SIG-M5 treated with dmso at 0.1 percent for 504 hours (cell line): ENCODE results near the gene CKLF.
A peak's percentile ranks its signal among the peaks of the same experiment; 100 is the strongest.

Source experiments
- DNase-seq: peaks from one replicate; lab custom pipeline; 2025; ENCODE audit not compliant: unreplicated experiment; lab: John Stamatoyannopoulos, UW

The CKLF gene

DNA sequence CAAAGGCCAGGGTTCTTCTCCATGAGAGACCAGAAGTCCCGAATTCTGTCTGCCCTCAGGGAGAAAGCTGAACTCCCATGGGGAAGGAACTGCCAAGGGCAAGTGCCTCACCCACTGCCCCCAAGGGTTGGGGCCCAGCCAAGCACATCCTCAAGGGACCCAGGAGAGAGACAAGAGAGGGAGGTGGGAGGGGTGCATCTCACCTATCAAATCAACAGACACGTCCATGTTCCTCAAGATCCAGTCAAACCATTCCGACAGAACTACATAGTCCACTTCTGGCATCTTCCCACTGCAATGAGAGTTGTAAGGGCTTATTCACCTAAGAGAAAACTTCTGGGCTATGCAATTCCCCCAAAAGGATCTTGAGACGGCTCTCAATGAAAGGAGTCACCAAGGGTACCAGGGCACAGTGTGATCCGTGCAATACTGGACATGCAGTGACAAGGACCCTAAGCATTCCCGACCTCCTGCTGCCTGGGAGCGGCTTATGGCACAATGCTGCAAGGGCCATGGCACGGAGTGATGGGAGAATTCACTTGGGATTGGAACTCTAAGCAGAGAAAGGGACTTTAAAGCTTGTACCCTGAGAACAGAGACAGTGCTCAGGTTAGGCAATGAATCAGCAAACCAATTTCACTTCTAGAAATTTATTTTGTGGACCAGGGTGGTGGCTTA is 34.7 kb upstream of the CKLF start:
- no peak for DNase-seq

DNA sequence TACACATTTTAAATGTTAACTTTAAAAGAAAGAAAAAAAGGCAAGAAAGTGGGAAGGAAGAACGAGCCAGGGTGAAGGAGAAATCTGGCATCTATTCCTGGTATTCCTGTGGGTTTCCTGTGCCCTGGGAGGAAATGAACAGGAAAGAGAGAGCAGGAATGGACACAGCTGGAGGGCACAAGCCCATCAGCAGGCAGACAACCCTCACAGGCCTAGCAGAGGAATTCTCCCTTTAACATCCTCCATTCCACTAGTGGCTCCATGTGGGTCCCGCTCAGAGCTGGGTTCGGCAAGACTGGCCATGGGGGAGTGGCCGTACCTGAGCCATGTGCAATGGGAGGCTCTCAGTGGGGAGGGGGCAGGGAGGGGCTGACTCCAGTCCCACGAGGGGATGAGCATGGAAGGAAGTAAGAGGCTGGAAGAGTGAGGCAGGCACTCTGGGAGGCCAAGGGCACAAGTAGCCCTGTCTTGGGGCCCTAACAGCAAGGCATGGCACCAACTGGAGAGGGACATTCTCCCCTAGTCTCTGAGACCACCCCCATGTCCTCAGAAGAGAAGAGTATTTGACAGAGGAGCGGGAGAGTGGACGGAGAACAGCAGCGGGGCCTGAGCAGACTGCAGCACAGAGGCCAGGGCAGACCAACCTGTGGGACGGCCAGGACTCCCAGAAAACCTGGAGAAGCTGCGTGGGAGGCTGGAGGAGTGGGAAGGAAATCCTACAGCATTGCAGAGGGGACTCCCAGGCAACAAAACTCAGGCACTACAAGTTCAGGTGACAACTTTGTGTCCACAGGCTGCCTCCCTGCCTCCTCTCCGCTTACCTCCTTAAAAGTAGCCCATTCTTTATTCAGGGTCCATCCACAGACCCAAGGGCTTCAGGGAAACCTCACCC is 32.6 kb upstream of the CKLF start:
- DNase-seq = no peak

DNA sequence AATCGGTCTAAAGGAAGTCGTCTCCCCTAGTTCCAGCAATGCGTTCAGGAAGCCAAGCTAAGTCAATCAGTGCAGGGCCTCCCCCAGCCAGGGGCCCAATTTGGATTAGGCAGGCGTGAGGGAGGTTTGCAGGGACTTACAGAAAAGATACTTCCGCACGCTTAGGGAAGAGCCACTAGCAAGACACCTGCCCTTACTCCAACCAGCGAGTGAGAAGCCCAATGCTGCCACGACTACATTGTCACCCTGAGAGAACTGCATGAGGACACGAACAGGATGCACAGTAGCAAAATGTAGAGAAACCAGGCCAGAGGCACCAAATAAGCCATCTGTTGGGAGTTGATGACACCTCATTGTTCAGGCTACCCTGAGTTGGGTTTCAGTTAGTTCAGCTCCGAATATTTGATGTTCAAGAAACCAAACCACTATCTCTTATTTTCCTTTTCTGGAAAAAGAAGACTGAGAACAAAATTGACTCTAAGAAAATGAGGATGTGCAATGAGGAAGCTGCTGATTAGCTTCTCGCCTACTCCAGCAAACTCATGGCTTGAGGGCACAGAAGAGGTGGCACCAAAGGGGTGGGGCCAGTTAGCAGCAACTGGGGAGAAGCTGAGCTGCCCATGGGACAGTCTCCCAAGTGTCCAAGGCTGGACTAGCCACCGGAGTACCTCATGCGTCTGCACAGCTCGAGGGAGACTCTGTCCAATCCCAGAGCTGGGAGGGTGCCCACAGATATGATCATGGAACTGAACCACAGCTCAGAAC is 31.8 kb upstream of the CKLF start:
- peak; percentile 63 for DNase-seq

DNA sequence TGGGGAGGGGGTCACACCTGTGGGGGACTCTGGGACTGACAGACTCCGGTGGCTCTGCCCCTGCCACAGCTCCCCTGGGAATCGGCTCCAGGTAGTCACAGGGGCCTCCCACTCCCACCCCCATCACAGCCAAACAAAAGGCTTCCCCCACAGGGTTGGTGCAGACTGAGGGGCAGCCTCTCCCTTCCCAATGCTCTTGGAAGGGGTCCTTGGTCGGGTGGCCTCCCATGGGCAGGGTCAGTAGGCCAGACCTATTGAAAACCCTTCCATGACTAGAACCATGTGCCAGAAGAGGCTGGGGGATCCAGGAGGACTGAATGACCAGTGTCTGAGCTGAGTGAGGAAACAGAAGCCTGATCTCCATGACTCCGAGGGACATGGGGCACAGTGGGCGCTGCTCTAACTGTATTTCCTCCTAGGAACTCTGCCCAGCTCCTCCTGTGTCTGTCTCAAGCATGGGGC is 31.1 kb upstream of the CKLF start:
- DNase-seq = no peak

DNA sequence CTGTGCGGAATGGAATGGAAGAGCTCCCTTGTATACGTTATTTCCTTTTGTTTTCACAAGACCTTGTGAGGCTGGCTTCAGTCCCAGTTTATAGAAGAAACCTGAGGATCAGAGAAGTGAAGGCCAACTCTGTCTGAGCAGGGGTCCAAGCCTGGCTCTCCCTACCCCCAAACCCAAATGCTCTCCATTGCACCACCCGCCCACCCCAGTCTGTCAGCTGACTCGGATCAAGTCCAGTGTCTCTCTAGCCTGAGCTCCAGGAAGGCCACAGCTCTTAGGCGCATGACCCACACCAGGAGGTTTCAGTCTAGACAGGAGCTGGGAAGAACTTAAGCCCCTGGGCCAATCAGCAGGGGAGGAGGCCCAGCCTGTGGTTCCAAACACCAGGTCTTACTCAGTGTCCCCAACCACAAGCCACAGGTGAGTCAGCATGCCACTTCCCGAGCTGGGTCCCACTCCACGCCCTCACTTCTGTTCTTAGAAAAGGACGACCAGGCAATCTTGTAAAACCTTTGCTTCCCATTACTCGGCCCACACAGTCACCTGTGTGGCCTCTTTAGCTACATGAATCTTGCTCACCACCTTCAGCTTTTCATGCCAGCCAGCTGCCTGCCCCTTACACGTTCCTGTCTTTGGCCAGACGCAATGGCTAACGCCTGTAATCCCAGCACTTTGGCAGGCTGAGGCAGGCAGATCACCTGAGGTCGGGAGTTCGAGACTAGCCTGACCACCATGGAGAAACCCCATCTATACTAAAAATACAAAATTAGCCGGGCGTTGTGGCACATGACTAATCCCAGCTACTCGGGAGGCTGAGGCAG is 30.2 kb upstream of the CKLF start:
- peak; percentile 79 for DNase-seq

DNA sequence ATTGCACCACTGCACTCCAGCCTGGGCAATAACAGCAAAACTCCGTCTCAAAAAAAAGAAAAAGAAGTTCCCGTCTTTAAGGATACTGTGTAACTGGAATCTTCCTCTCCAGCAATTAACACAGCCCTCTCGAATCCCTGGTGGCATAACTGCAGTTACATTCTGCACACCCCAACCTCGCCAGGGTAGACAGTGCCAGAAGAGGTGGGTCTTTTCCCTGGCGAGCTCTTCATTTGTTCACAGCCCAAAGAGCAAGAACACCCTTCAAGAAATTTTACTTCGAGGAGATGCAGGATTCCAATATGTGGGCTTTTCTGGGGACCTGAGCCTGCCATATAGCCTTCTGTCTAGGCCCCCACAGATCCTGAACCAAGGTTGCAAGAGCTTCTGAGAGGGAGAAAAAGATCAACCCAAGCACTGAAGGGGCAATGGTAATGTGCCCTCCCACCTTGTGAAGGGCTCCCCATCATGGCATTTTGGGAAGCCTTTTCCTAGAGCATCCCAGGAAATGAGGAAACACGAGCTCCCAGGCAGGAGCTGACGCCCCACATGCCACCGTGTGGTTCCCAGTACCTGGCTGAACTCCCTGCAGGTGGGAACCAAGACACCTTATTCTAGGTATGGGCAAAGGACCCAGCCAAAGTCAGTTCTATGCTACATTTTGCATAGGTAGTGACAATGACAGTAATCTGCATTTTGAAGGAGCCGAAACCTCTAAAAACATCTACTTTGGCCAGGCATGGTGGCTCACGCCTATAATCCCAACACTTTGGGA is 29.4 kb upstream of the CKLF start:
- no peak for DNase-seq

DNA sequence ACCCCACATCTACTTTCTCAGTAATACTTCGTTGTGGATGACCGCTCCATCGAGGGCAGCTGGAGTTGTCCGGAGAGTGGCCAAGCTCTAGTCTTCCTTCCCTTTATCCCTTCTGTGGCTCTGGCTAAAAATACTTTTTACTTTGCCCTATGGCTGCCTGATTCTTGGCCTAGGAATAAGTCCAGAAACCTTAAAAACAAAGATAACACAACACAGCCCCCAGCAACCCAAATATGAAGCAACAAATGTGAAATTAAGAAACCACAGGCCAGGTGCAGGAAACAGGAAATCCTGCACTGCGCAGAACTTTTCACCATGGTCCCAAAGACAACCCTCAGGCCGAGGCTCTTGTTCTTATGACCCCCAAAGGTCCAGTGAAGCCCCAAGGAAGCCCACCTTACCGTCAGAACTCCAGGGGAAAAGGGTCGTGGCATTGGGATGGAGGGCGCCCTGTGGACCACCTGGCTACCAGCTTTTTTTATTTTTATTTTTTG is 28.5 kb upstream of the CKLF start:
- DNase-seq = peak; percentile 84

DNA sequence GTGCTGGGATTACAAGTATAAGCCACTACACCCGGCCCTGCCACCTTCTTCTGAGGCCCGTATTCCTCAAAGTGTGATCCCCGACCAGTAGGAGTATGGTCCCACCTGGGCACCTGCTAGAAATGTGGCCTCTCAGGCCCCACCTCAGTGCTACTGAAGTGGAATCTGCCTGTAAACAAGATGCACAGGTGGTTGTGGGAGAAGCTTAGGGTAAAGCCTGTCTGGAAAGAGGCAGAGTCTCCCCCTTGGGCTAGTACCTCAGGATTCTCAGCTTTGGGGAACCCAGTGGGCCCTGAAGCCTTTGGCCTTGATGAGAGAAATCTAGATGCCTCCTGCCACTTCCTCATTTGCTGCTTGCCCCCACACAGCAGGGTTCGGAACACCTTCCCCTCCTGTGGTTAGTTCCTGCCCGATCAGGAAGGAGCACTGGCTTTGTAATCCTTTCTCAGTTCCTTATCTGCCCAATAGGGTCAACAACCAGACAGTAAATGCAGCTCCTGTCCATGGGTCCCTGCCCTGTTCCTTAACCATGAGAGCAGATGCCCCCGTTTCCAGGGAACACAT is 27.7 kb upstream of the CKLF start:
- peak; percentile 98 for DNase-seq

DNA sequence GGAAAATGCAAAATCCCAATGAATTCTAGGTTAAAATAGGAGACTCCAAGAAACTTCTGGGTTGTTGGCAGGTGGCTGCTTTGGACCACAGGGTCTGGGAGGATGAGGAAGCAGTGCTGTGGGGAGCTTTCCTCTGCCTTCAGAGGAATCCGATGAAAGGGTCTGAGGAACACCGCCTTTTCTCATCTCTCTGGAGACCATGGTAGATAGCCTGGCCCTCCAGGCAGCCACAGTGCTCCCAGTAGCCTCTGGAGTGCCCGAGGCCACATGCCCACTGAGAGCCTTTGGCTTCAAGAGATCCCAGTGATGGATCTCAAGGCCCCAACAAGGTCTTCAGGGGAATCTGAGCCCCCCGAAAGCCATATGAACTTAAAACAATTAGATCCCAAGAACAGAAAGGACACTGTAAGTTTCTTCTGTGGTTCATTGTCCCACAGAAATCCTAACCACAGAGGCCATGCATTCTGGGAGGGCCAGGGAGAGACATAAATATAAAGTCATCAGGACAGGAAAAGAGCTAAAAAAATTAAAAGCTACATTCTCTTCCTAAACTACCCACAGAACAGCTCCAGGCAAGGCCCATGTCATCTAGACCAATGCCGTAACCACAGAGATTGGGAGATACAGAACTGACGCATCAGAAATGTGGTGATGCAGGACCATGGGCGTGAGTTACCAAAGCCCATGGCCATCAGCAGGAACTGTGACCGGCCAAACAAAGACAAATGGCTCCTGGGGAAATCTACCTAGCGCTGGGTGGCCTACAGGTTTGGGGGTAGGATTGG is 26.8 kb upstream of the CKLF start:
- no peak for DNase-seq

DNA sequence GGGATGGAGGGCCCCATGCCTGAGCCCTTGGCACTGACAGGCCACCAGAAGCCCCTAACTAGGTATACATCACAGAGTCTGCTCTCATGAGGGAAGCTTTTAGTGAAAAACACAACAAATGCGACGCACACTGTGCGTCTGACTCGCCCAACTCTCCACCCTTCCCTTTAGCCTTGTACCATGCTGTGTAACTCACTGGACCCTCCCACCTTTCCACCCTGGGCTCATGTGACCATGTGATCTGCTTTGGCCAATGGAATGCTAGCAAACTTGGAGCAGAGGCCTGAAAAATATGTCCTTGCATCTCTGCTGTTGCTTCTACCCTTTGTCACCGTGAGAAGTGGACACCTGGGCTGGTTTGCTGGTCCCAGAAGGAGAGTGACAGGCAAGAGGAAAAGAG is 24.1 kb upstream of the CKLF start:
- DNase-seq = no peak

DNA sequence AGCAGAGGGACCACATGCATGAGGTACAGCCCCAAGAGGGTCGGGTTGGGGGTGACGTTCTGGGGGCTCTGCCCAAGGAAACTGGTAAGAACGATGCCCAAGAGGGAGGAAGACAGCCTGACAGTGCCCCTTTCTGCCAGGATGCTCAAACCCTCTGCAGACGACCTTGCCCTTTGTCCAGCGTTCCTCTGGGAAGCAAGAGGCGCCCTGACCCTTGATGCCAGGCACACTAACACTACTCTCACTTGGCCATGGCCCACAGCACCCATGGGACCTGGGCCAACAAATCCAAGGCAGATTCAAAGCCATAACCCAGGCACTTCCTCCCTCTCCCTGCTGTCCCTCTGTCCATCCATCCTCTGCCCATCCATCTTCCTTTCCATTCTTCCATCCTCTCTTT is 22.9 kb upstream of the CKLF start:
- DNase-seq = no peak

DNA sequence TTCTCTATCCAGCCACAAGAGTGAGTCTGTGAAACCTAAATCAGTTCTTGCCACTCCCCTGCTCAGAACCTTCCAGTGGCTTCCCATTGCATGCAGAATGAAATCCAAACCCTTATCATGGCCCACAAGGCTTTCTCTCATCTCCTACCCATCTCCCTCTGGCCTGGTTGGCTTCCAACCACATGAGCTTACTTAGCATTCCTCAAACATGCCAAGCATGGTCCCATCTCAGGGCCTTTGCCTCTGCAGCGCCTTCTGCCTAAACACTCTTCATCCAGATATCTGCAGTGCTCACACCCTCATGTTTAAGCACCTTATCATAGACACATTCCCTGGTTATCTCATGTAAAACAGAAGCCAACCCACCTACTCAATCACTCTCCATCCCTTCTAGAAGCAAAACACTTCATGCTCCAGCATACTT is 18.0 kb upstream of the CKLF start:
- no peak for DNase-seq

DNA sequence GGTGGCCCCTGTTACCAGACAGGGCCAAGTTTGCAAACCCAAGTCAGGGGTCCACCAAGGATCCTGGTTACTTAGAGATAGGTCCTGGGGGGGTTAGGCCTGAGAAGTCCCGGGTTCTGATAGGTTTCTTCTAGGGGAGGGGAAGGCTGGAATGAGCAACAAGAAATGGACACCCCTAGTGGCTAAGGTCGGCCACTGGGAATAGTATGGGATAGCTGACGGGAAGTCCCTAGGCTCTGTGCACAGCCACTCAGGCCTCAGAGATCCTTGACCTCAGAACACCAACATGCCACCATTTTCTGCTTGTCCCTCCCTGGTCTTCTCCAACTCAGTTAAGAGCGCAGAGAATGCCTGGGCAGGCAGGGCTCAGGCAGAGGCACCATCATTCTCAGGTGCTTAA is 15.9 kb upstream of the CKLF start:
- no peak for DNase-seq

DNA sequence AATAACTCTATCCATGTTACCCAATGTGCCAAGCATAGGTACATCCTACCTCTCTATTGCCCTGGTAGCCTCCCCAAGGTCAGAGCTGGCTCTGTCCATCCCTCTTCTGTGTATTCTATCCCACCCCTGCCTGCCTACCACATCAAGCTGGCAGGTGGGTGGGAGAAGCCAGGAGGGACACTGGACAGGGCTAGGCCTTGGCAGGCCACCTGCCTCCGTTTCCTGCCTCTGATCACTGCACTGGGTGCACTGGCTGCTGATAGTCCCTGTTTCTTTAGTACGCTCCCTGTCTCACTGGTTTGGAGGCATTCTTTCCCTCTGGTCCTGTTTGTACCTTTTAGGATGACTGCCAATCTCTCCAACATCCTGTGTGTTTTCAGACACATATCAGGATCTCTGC is 15.1 kb upstream of the CKLF start:
- no peak for DNase-seq

DNA sequence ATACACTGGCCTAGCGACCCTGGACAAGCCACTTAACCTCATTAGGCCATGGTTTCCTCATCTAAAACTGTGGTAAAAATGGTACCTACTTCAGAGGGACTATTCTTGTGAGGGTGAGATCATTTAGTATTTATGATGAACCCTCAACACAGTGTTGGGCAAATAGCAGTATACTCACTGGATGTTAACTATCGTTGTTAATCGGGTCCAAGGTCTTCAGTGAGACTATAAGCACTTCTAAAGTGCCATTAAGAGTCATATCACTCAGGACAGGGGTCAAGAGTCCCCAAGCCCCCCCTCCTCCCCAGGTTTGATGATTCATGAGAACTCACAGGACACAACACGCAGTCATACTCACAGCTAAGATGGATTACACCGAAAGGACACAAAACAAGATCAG is 13.5 kb upstream of the CKLF start:
- DNase-seq = no peak

DNA sequence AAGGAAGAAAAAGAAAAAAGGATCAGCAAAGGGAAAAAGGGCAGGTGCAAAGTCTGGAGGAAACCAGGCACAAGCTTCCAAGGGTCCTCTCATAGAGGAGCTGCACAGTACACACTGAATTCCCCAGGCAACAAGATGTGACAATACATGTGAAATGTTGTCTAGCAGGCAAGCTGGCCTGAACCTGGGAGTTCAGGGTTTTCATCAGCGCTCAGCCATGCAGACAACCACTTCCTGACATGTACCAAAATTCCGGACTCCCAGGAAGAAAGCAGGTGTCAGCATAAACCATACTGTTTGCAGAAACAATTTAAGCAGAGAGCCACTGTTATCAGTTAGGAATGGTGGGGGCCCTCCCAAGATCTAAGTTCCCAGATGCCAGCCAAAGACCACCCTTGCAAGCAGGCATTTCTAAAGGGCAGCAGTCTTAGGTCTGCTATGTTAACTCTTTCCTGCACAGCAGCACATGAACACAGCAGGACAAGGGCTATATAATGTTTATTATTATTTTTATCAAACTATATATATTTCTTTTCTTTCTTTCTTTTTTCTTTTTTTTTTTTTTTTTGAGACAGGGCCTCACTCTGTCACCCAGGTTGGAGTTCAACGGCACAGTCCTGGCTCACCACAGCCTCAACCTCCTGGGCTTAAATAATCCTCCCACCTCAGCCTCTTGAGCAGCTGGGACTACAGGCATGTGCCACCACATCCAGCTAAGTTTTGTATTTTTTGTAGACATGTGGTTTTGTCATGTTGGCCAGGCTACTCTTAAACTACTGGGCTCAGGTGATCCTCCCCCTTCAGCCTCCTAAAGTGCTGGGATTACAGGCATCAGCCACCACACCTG is 12.5 kb upstream of the CKLF start:
- DNase-seq = no peak

DNA sequence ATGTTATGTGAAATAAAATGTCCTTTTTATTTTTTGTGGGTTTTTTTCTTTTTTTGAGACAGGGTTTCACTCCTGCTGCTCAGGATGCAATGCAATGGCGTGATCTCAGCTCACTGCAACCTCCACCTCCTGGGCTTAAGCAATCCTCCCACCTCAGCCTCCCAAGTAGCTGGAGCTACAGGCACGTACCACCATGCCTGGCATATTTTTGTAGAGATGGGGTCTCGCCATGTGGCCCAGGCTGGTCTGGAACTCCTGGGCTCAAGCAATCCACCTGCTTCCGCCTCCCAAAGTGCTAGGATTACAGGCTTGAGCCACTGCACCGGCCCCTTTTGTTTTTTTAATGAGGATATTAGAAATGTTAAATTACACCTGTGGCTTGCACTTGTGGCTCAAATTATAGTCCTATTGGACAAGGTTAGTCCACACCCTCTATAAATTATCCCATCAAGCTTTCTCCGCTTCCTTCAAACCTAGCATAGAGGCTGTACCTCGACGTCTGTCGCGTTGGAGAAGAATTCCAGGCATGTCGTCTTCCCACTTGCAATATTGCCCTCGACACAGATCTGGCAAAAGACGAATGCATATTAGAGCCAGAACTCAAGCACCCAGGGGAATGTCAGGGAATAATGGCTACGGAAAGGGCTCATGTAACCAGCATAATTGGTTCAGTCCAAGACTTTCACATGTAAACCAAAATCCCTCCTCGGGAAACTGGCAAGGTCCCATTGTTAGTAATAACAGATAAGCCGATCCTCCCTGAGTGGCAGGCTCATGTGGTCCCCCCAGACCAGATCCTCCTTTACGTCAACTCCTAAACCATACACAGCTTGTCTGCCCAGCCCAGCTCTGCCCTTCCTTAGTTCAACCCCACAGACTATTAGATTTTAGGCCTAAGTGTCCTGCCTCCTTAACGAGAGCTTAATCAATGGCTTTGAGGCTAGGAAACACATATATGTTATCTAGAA is 10.7 kb upstream of the CKLF start:
- DNase-seq = no peak
